Right atrium auricular region (tissue), 2 donors: ENCODE results near the gene DCDC1. TPM values are rescaled to one million over a fixed set of nuclear protein-coding genes. Genes with fewer than 3 reads are reported as not detected.

Experiments used
- DNase-seq: peaks from one replicate; pipeline ENCODE4 v3.0.0-alpha.2; 2019; ENCODE audit warnings: low spot score
- H3K27ac ChIP-seq, 2 donors: fragments of 200-600 bp; sonication (generic); 1 replicate in 1 of 2; 2 replicates in 1 of 2; pipeline ENCODE4 v1.5.1; 2016 to 2019
- H3K27me3 ChIP-seq, 2 donors: fragments of 200-600 bp; sonication (generic); one replicate each; pipeline versions ENCODE4 v1.5.1 to v1.6.0; 2017 to 2019
- H3K36me3 ChIP-seq: fragments of 200-600 bp; sonication (generic); one replicate; pipeline ENCODE4 v1.5.1; 2016
- H3K4me1 ChIP-seq, 2 donors: fragments of 200-600 bp; sonication (generic); one replicate each; pipeline versions ENCODE4 v1.5.1 to v1.6.0; 2017 to 2019
- H3K4me3 ChIP-seq, 2 donors: fragments of 200-600 bp; sonication (generic); 1 replicate in 1 of 2; 2 replicates in 1 of 2; pipeline ENCODE4 v1.5.1; 2017 to 2019; ENCODE audit warnings: mild to moderate bottlenecking in 1 of 2, moderate library complexity in 1 of 2
- H3K9me3 ChIP-seq, 2 donors: fragments of 200-600 bp; sonication (generic); one replicate each; pipeline ENCODE4 v1.5.1; 2019
- CTCF ChIP-seq, 2 donors: fragments of 200-600 bp; sonication (generic); IDR thresholded peaks; one replicate each; pipeline ENCODE4 v1.5.1; 2019; ENCODE audit warnings: antibody characterized with exemption in 2 of 2
- total RNA-seq, 2 donors: library from RNA; depleted of rRNA; stranded (reverse); fragments of >200 nt; gene quantifications; one replicate each; pipeline ENCODE4 v1.1.0, GENCODE V29; 2016

The DCDC1 gene
- total RNA-seq, 2 donors from 2014 or later: 0.15 to 0.24 TPM

- Histone ChIP-seq H3K4me1 (no peaks in the 10 kb centered on the region), H3K9me3 (no peaks in the 10 kb centered on the region), H3K4me3 (no peak overlapping the region), H3K36me3 (no peaks in the 10 kb centered on the region), H3K27me3 (no peaks in the 10 kb centered on the region), H3K27ac (no peak overlapping the region)
- peak in 1 of 2 donors; percentile 61 for TF ChIP-seq CTCF (IDR thresholded peaks at IDR 0.05)
- DNase-seq: no peak
These were observed 129.1 kb downstream of the DCDC1 start for GRCh38 chr11:31240340-31240904.

- TF ChIP-seq CTCF (IDR thresholded peaks at IDR 0.05): no peak
- Histone ChIP-seq H3K4me1 (no peaks in the 10 kb centered on the region), H3K9me3 (no peaks in the 10 kb centered on the region), H3K36me3 (no peaks in the 10 kb centered on the region), H3K4me3 (no peak overlapping the region), H3K27me3 (no peaks in the 10 kb centered on the region), H3K27ac (no peak overlapping the region)
- no peak for DNase-seq
These were observed 131.4 kb downstream of the DCDC1 start for GRCh38 chr11:31237819-31238760.

GRCh38 chr11:31236143-31236542 is 133.4 kb downstream of the DCDC1 start:
- Histone ChIP-seq H3K4me3 (no peak overlapping the region), H3K27ac (no peak overlapping the region), H3K36me3 (no peaks in the 10 kb centered on the region), H3K27me3 (no peaks in the 10 kb centered on the region), H3K4me1 (no peaks in the 10 kb centered on the region), H3K9me3 (no peaks in the 10 kb centered on the region)
- no peak for DNase-seq
- TF ChIP-seq CTCF (IDR thresholded peaks at IDR 0.05): peak in 1 of 2 donors; percentile 35

GRCh38 chr11:31233425-31233824 is 136.1 kb downstream of the DCDC1 start:
- peak in 1 of 2 donors; percentile 23 for TF ChIP-seq CTCF (IDR thresholded peaks at IDR 0.05)
- Histone ChIP-seq H3K36me3 (no peaks in the 10 kb centered on the region), H3K4me1 (no peaks in the 10 kb centered on the region), H3K9me3 (no peaks in the 10 kb centered on the region), H3K4me3 (no peak overlapping the region), H3K27me3 (no peaks in the 10 kb centered on the region), H3K27ac (no peak overlapping the region)
- DNase-seq: no peak

GRCh38 chr11:31231601-31232000 is 137.9 kb downstream of the DCDC1 start:
- Histone ChIP-seq H3K4me1 (no peaks in the 10 kb centered on the region), H3K27me3 (no peaks in the 10 kb centered on the region), H3K4me3 (no peak overlapping the region), H3K9me3 (no peaks in the 10 kb centered on the region), H3K36me3 (no peaks in the 10 kb centered on the region), H3K27ac (no peak overlapping the region)
- no peak for TF ChIP-seq CTCF (IDR thresholded peaks at IDR 0.05)
- no peak for DNase-seq
